Right lobe of liver (tissue), 4 donors: Measurements from ENCODE around the gene ZNF512B.
"Not testable (repeated sequence)": the region's sequence is repeated elsewhere in the genome, so short reads cannot be mapped to it uniquely, and the experiment has no call there.

Experiments used
- POLR2A ChIP-seq: fragments of 450-650 bp; IDR thresholded peaks from one replicate; pipeline ENCODE4 v1.6.1; 2017; ENCODE audit warnings: antibody characterized with exemption, mild to moderate bottlenecking
- TF ChIP-seq, protein P1 (sequence below), 4 donors: fragments of 200-600 bp in 3 of 4; fragments of 450-650 bp in 1 of 4; IDR thresholded peaks; one replicate each; pipeline versions ENCODE4 v1.5.1 to v1.8.0; 2016 to 2022; ENCODE audit warnings: antibody characterized with exemption in 4 of 4, mild to moderate bottlenecking in 2 of 4
- donor health status: DM: no; HTN: no; CAD: no.
- donor health status: DM: no; HTN: no; CAD: no.
- donor health status: DM: no; HTN: yes; CAD: no.

DNA sequence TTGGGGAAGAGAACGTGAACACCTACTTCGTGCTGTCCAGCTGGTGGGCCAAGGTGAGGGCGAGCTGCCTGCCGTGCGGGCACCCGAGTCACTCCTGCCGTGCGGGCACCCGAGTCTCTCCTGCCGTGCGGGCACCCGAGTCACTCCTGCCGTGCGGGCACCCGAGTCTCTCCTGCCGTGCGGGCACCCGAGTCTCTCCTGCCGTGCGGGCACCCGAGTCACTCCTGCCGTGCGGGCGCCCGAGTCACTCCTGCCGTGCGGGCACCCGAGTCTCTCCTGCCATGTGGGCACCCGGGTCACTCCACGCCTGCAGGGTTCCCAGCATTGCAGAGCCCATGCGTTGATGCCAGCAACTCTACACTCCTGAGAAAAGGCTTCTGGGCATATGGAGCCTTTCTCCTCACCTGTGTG is 40.3 kb downstream of the ZNF512B start:
- TF ChIP-seq, protein P1, sequence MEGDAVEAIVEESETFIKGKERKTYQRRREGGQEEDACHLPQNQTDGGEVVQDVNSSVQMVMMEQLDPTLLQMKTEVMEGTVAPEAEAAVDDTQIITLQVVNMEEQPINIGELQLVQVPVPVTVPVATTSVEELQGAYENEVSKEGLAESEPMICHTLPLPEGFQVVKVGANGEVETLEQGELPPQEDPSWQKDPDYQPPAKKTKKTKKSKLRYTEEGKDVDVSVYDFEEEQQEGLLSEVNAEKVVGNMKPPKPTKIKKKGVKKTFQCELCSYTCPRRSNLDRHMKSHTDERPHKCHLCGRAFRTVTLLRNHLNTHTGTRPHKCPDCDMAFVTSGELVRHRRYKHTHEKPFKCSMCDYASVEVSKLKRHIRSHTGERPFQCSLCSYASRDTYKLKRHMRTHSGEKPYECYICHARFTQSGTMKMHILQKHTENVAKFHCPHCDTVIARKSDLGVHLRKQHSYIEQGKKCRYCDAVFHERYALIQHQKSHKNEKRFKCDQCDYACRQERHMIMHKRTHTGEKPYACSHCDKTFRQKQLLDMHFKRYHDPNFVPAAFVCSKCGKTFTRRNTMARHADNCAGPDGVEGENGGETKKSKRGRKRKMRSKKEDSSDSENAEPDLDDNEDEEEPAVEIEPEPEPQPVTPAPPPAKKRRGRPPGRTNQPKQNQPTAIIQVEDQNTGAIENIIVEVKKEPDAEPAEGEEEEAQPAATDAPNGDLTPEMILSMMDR (IDR thresholded peaks at IDR 0.05): not testable (repeated sequence)
- TF ChIP-seq POLR2A: not testable (repeated sequence)
